ENCODE measurements around the gene SELPLG.

SELPLG gene

DNA sequence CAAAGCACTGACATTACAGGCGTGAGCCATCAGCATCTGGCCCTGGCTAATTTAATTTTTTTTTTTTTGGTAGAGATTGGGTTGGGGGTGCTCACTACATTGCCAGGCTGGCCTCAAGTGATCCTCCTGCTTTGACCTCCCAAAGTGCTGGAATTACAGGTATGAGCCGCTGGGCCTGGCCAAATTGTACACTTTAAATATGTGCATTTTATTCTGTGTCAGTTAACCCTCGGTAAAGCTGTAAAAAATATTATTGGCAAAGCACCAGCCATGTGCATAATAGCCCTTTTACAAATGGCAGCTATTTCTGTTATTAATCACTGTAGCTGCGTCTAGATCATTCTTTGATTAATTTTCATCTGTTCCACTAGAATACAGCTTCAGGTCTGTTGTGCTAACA is 47.8 kb downstream of the SELPLG start:
- no peaks in the 10 kb centered on the region for H3K79me2 ChIP-seq (ENCODE audit: low read length)
- H3K9ac ChIP-seq (ENCODE audit: low read length) = no peak overlapping the region
- H3K9me3 ChIP-seq (replicated peaks; ENCODE audit: insufficient read depth, low read length) = no peaks in the 10 kb centered on the region
- no peak overlapping the region for H3K4me2 ChIP-seq (ENCODE audit: low read depth, low read length)
- no peaks in the 10 kb centered on the region for H3K9me2 ChIP-seq (replicated peaks; ENCODE audit: insufficient read depth, low read length)
- H3K4me3 ChIP-seq (ENCODE audit: low read length) = no peak overlapping the region
- no peaks in the 10 kb centered on the region for H3K27me3 ChIP-seq (replicated peaks; ENCODE audit: insufficient read depth, low read length)
- no peak overlapping the region for H2AFZ ChIP-seq (ENCODE audit: low read length)
- no peaks in the 10 kb centered on the region for H3K36me3 ChIP-seq (replicated peaks; ENCODE audit: insufficient read depth, low read length)
- no peak for TF ChIP-seq EZH2 (optimal IDR thresholded peaks at IDR 0.05; ENCODE audit: low read depth, low read length)
- TF ChIP-seq, protein P1, sequence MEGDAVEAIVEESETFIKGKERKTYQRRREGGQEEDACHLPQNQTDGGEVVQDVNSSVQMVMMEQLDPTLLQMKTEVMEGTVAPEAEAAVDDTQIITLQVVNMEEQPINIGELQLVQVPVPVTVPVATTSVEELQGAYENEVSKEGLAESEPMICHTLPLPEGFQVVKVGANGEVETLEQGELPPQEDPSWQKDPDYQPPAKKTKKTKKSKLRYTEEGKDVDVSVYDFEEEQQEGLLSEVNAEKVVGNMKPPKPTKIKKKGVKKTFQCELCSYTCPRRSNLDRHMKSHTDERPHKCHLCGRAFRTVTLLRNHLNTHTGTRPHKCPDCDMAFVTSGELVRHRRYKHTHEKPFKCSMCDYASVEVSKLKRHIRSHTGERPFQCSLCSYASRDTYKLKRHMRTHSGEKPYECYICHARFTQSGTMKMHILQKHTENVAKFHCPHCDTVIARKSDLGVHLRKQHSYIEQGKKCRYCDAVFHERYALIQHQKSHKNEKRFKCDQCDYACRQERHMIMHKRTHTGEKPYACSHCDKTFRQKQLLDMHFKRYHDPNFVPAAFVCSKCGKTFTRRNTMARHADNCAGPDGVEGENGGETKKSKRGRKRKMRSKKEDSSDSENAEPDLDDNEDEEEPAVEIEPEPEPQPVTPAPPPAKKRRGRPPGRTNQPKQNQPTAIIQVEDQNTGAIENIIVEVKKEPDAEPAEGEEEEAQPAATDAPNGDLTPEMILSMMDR (IDR thresholded peaks at IDR 0.05; ENCODE audit: low read length) = no peak
- TF ChIP-seq EZH2phosphoT487 (IDR thresholded peaks at IDR 0.05; ENCODE audit: low read length) = no peak
- no peak overlapping the region for H3K27ac ChIP-seq (ENCODE audit: low read length)
- H3K4me1 ChIP-seq (ENCODE audit: low read length) = no peaks in the 10 kb centered on the region
- H4K20me1 ChIP-seq (ENCODE audit: insufficient read depth, low read length) = no peaks in the 10 kb centered on the region
- no peak for DNase-seq
- H3F3A ChIP-seq (ENCODE audit: insufficient read depth, low read length) = no peaks in the 10 kb centered on the region

DNA sequence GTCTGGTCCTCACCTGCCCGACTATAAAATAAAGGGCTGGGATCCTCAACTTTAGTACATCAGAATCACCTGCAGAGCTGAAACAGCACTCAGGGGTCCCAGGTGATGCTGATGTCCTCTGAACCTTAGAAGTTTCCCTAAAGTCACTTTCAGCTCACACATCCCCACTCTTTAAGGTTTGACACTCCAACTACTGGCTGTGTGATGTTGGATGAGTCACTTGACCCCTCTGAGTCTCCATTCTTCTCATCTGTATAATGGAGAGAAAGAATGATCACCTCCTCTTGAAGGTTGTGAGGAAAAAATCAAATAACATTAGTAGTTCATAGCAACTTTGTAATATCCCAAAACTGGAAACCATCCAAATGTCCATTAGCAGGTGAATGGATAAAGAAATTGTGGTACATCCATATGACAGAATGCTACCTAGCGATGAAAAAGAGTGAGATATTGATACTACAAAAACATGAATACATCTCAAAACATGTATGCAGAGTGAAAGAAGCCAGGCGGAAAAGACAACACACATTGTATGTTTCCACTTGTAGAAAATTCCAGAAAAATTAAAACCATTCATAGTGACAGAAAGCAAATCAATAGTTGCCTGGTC is 49.1 kb downstream of the SELPLG start:
- H3K36me3 ChIP-seq (replicated peaks; ENCODE audit: insufficient read depth, low read length) = no peaks in the 10 kb centered on the region

DNA sequence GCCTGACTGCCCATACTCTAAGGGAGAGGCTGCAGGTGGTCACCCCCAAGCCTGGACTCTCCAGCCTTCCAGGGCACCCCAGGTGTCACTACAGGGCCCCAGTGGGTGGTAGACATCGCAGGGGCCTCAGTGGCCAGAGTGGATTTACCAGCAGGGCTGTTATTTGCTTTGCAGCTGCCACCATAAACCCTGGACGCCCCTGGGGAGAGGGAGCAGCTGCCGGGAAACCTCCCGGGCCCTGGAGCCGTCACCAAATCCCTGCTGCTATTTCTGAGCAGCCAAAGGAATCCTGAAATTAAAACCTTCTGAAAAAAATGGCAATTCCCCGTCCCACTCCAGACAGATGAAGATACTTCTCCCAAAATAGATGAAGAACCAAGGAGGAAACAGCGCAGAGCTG is 49.7 kb downstream of the SELPLG start:
- H3K9me3 ChIP-seq (replicated peaks; ENCODE audit: insufficient read depth, low read length) = no peaks in the 10 kb centered on the region
- DNase-seq = no peak
- H2AFZ ChIP-seq (ENCODE audit: low read length) = no peak overlapping the region
- TF ChIP-seq EZH2 (optimal IDR thresholded peaks at IDR 0.05; ENCODE audit: low read depth, low read length) (no peak), EZH2phosphoT487 (IDR thresholded peaks at IDR 0.05; ENCODE audit: low read length) (no peak)
- TF ChIP-seq, protein P1 (IDR thresholded peaks at IDR 0.05; ENCODE audit: low read length) = no peak
- no peaks in the 10 kb centered on the region for H3K36me3 ChIP-seq (replicated peaks; ENCODE audit: insufficient read depth, low read length)
- no peak overlapping the region for H3K9ac ChIP-seq (ENCODE audit: low read length)
- H3K4me2 ChIP-seq (ENCODE audit: low read depth, low read length) = no peak overlapping the region
- no peaks in the 10 kb centered on the region for H3K9me2 ChIP-seq (replicated peaks; ENCODE audit: insufficient read depth, low read length)
- no peak overlapping the region for H3K27ac ChIP-seq (ENCODE audit: low read length)
- H3K4me1 ChIP-seq (ENCODE audit: low read length) = peaks cover 6% of the 10 kb centered on the region; the same call in 1 of the 2 replicates
- H3K27me3 ChIP-seq (replicated peaks; ENCODE audit: insufficient read depth, low read length) = no peaks in the 10 kb centered on the region
- no peaks in the 10 kb centered on the region for H3F3A ChIP-seq (ENCODE audit: insufficient read depth, low read length)
- H3K4me3 ChIP-seq (ENCODE audit: low read length) = no peak overlapping the region
- no peaks in the 10 kb centered on the region for H3K79me2 ChIP-seq (ENCODE audit: low read length)
- H4K20me1 ChIP-seq (ENCODE audit: insufficient read depth, low read length) = no peaks in the 10 kb centered on the region

More for the DNA sequence above, 49.1 kb downstream of the SELPLG start:
- Histone ChIP-seq H3K27me3 (replicated peaks; ENCODE audit: insufficient read depth, low read length) (no peaks in the 10 kb centered on the region), H2AFZ (ENCODE audit: low read length) (no peak overlapping the region), H3K79me2 (ENCODE audit: low read length) (no peaks in the 10 kb centered on the region), H3K27ac (ENCODE audit: low read length) (no peak overlapping the region), H3K9ac (ENCODE audit: low read length) (no peak overlapping the region), H3K9me3 (replicated peaks; ENCODE audit: insufficient read depth, low read length) (no peaks in the 10 kb centered on the region), H3K4me3 (ENCODE audit: low read length) (no peak overlapping the region), H4K20me1 (ENCODE audit: insufficient read depth, low read length) (no peaks in the 10 kb centered on the region), H3K9me2 (replicated peaks; ENCODE audit: insufficient read depth, low read length) (no peaks in the 10 kb centered on the region), H3K4me1 (ENCODE audit: low read length) (0 out of 2 replicates have a peak, but pooled peaks cover under 1% of the 10 kb centered on the region), H3K4me2 (ENCODE audit: low read depth, low read length) (no peak overlapping the region), H3F3A (ENCODE audit: insufficient read depth, low read length) (no peaks in the 10 kb centered on the region)
- TF ChIP-seq EZH2phosphoT487 (IDR thresholded peaks at IDR 0.05; ENCODE audit: low read length) (no peak), EZH2 (optimal IDR thresholded peaks at IDR 0.05; ENCODE audit: low read depth, low read length) (no peak)
- TF ChIP-seq, protein P1 (IDR thresholded peaks at IDR 0.05; ENCODE audit: low read length) = no peak
- DNase-seq = no peak
